ENCODE measurements around the gene DSCAM. TPM values are rescaled to one million over a fixed set of nuclear protein-coding genes. Genes with fewer than 3 reads are reported as not detected.

The DSCAM gene
- total and polyA plus RNA-seq, 2 experiments from 2014 or later, result not detected

DNA sequence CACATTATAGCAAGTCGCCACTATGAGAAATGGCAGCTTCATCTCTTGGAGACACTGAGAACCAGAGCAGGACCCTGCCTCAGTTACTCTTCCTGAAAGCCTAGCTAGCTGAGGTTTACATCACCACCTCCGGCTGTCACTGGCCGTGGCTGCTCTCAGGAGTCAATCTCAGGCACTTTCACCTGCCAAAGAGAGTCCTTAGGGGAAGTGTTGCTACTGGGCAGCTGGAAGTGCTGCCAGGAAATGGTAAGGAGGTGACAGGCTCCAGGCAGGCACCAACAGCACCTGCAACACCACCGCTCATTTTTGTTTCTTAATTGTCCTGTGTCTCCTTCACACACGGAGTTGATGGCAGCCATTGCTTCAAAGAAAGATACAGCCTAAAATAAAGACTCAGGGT, 92.5 kb downstream of the DSCAM start:
- DNase-seq, result no peak
- H3K27me3 ChIP-seq (replicated peaks; ENCODE audit: insufficient read depth), result no peaks in the 10 kb centered on the region
- no peak overlapping the region for H3K27ac ChIP-seq
- H3K4me1 ChIP-seq (ENCODE audit: insufficient read depth), result no peaks in the 10 kb centered on the region
- no peaks in the 10 kb centered on the region for H3K79me2 ChIP-seq (ENCODE audit: insufficient read depth)
- H3K36me3 ChIP-seq (ENCODE audit: low read depth), result no peaks in the 10 kb centered on the region
- H4K20me1 ChIP-seq (ENCODE audit: insufficient read depth), result no peaks in the 10 kb centered on the region
- H3K4me2 ChIP-seq (ENCODE audit: unreplicated experiment), result no peak overlapping the region
- H3K9me3 ChIP-seq (ENCODE audit: low read depth), result no peaks in the 10 kb centered on the region
- no peaks in the 10 kb centered on the region for H3K9me2 ChIP-seq (ENCODE audit: insufficient read depth)
- H3F3A ChIP-seq (ENCODE audit: insufficient read depth), result no peaks in the 10 kb centered on the region
- H3K4me3 ChIP-seq, result no peak overlapping the region
- TF ChIP-seq EZH2 (IDR thresholded peaks at IDR 0.05; ENCODE audit: insufficient read depth, poor library complexity, severe bottlenecking), result no peak
- no peak for TF ChIP-seq EZH2phosphoT487 (IDR thresholded peaks at IDR 0.05; ENCODE audit: insufficient read depth, low read depth)
- H3K9ac ChIP-seq, result no peak overlapping the region
- H2AFZ ChIP-seq, result no peak overlapping the region
- 38 to 39% methylated on average over 5 of the region's 5 CpGs for WGBS, 2 experiments (ENCODE audit: low coverage in 1 of 2, low lambda C conversion rate in 2 of 2, missing lambda C conversion rate in 2 of 2)
- in situ Hi-C loops (cut with MboI), result no loop called here

DNA sequence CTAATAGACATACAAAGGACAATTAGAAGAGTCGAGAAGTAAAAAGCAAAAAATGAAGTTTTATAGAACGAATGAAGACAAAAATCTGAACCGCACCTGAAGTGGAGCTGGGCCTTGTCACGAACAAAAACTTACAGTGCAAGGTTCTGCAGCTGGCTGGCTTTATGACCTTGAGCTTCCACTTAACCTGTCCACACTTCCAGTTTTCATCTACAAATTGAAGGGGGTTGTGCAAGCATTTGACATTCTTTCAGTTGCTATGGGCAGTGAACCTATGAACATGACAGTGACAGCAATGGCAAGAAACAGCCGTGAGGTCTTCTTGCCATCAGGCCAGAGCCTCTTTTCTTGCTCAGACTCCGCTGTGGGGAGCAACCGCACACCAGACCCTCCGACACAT, 93.2 kb downstream of the DSCAM start:
- Histone ChIP-seq H3K9ac (no peak overlapping the region), H3K27me3 (replicated peaks; ENCODE audit: insufficient read depth) (no peaks in the 10 kb centered on the region), H3K4me2 (ENCODE audit: unreplicated experiment) (no peak overlapping the region), H3K4me1 (ENCODE audit: insufficient read depth) (no peaks in the 10 kb centered on the region), H3F3A (ENCODE audit: insufficient read depth) (no peaks in the 10 kb centered on the region), H3K9me2 (ENCODE audit: insufficient read depth) (no peaks in the 10 kb centered on the region), H3K27ac (no peak overlapping the region), H3K79me2 (ENCODE audit: insufficient read depth) (no peaks in the 10 kb centered on the region), H2AFZ (no peak overlapping the region), H4K20me1 (ENCODE audit: insufficient read depth) (no peaks in the 10 kb centered on the region), H3K36me3 (ENCODE audit: low read depth) (no peaks in the 10 kb centered on the region), H3K9me3 (ENCODE audit: low read depth) (no peaks in the 10 kb centered on the region), H3K4me3 (no peak overlapping the region)
- WGBS, 2 experiments (ENCODE audit: low coverage in 1 of 2, low lambda C conversion rate in 2 of 2, missing lambda C conversion rate in 2 of 2), result 52% methylated on average over 8 of the region's 8 CpGs
- in situ Hi-C loops (cut with MboI), result no loop called here
- no peak for DNase-seq
- TF ChIP-seq EZH2 (IDR thresholded peaks at IDR 0.05; ENCODE audit: insufficient read depth, poor library complexity, severe bottlenecking), result no peak
- no peak for TF ChIP-seq EZH2phosphoT487 (IDR thresholded peaks at IDR 0.05; ENCODE audit: insufficient read depth, low read depth)

DNA sequence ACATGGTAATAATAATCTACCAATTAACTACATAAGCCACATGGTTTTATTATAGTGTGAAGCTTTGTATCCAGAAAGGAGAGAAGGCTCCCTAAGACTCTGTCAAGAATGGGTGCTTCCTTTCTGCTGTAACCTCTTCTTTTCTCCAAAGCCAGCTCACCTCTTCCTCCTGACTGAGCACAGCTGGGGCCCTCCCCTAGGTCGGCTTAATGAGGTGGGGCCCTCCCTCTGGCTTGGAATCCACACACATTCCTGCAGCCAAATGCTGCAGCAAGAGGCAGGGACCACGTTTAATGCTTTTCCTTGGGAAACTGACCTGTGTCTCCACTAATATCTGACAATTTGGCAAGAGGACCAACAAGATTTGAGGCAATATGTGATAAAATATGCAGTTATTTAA, 94.8 kb downstream of the DSCAM start:
- Histone ChIP-seq H3K36me3 (ENCODE audit: low read depth) (no peaks in the 10 kb centered on the region), H4K20me1 (ENCODE audit: insufficient read depth) (no peaks in the 10 kb centered on the region), H3K9ac (no peak overlapping the region), H3K27ac (no peak overlapping the region), H3K79me2 (ENCODE audit: insufficient read depth) (no peaks in the 10 kb centered on the region), H3K4me3 (no peak overlapping the region), H3K4me1 (ENCODE audit: insufficient read depth) (no peaks in the 10 kb centered on the region), H2AFZ (no peak overlapping the region), H3K27me3 (replicated peaks; ENCODE audit: insufficient read depth) (no peaks in the 10 kb centered on the region), H3K9me3 (ENCODE audit: low read depth) (no peaks in the 10 kb centered on the region), H3K9me2 (ENCODE audit: insufficient read depth) (no peaks in the 10 kb centered on the region), H3F3A (ENCODE audit: insufficient read depth) (no peaks in the 10 kb centered on the region), H3K4me2 (ENCODE audit: unreplicated experiment) (no peak overlapping the region)
- 0% methylated on average over 2 of the region's 2 CpGs for WGBS, 2 experiments (ENCODE audit: low coverage in 1 of 2, low lambda C conversion rate in 2 of 2, missing lambda C conversion rate in 2 of 2)
- in situ Hi-C loops (cut with MboI), result no loop called here
- no peak for TF ChIP-seq EZH2phosphoT487 (IDR thresholded peaks at IDR 0.05; ENCODE audit: insufficient read depth, low read depth)
- TF ChIP-seq EZH2 (IDR thresholded peaks at IDR 0.05; ENCODE audit: insufficient read depth, poor library complexity, severe bottlenecking), result no peak
- DNase-seq, result no peak

DNA sequence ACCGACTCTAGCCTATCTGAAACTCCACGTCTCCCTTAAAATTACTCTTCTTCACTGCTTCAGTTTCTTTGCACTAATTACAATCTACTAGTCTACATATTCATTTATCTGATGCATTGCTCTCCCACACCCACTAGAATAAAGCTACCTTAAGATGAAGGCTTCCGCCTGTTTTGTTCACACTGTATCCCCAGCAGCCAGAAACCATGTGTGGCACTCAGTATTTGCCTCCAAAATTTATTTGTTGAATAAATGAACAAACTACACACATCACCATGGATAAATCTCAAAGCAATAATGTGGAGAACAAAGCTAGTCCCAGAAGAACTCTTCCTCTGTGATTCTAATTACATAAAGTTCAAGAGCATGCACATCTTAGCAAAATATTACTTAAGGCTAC, 95.7 kb downstream of the DSCAM start:
- WGBS, 2 experiments (ENCODE audit: low coverage in 1 of 2, low lambda C conversion rate in 2 of 2, missing lambda C conversion rate in 2 of 2), result 52 to 53% methylated on average over 3 of the region's 3 CpGs
- H3K9me3 ChIP-seq (ENCODE audit: low read depth), result no peaks in the 10 kb centered on the region
- DNase-seq, result no peak

DNA sequence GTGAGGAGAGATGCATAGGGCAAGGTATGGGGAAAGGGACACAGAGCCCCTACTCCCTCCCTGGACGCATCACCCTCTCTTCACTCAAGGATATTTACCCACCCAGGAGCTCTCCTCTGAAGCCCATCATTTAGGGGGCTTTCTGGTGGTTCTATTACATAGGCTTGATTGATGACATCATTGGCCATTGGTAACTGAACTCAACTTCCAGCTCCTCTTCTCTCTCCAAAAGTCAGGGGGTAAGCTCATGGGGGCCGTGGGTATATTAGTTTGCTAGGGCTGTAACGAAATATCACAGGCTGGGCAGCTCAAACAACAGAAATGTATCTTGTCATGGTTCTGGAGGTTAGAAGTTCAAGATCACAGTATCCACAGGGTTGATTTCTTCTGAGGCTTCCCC, 110.8 kb downstream of the DSCAM start:
- 1 to 4% methylated on average over 3 of the region's 3 CpGs for WGBS, 2 experiments (ENCODE audit: low coverage in 1 of 2, low lambda C conversion rate in 2 of 2, missing lambda C conversion rate in 2 of 2)
- in situ Hi-C loops (cut with MboI), result no loop called here
- H3K9ac ChIP-seq, result no peak overlapping the region
- H4K20me1 ChIP-seq (ENCODE audit: insufficient read depth), result no peaks in the 10 kb centered on the region
- no peaks in the 10 kb centered on the region for H3K4me1 ChIP-seq (ENCODE audit: insufficient read depth)
- no peaks in the 10 kb centered on the region for H3K9me3 ChIP-seq (ENCODE audit: low read depth)
- TF ChIP-seq EZH2phosphoT487 (IDR thresholded peaks at IDR 0.05; ENCODE audit: insufficient read depth, low read depth) (no peak), EZH2 (IDR thresholded peaks at IDR 0.05; ENCODE audit: insufficient read depth, poor library complexity, severe bottlenecking) (no peak)
- H3K27me3 ChIP-seq (replicated peaks; ENCODE audit: insufficient read depth), result no peaks in the 10 kb centered on the region
- no peaks in the 10 kb centered on the region for H3K36me3 ChIP-seq (ENCODE audit: low read depth)
- no peak overlapping the region for H3K4me2 ChIP-seq (ENCODE audit: unreplicated experiment)
- no peaks in the 10 kb centered on the region for H3K79me2 ChIP-seq (ENCODE audit: insufficient read depth)
- H3F3A ChIP-seq (ENCODE audit: insufficient read depth), result no peaks in the 10 kb centered on the region
- no peaks in the 10 kb centered on the region for H3K9me2 ChIP-seq (ENCODE audit: insufficient read depth)
- no peak for DNase-seq
- no peak overlapping the region for H3K4me3 ChIP-seq
- H3K27ac ChIP-seq, result no peak overlapping the region
- no peak overlapping the region for H2AFZ ChIP-seq

More for the DNA sequence above, 95.7 kb downstream of the DSCAM start:
- H3K4me3 ChIP-seq, result no peak overlapping the region
- no peak overlapping the region for H3K9ac ChIP-seq
- H3K27ac ChIP-seq, result no peak overlapping the region
- H3K9me2 ChIP-seq (ENCODE audit: insufficient read depth), result no peaks in the 10 kb centered on the region
- H3K4me1 ChIP-seq (ENCODE audit: insufficient read depth), result no peaks in the 10 kb centered on the region
- H3F3A ChIP-seq (ENCODE audit: insufficient read depth), result no peaks in the 10 kb centered on the region
- H3K4me2 ChIP-seq (ENCODE audit: unreplicated experiment), result no peak overlapping the region
- no peaks in the 10 kb centered on the region for H4K20me1 ChIP-seq (ENCODE audit: insufficient read depth)
- no peaks in the 10 kb centered on the region for H3K79me2 ChIP-seq (ENCODE audit: insufficient read depth)
- H2AFZ ChIP-seq, result no peak overlapping the region
- TF ChIP-seq EZH2 (IDR thresholded peaks at IDR 0.05; ENCODE audit: insufficient read depth, poor library complexity, severe bottlenecking) (no peak), EZH2phosphoT487 (IDR thresholded peaks at IDR 0.05; ENCODE audit: insufficient read depth, low read depth) (no peak)
- in situ Hi-C loops (cut with MboI), result no loop called here
- H3K36me3 ChIP-seq (ENCODE audit: low read depth), result no peaks in the 10 kb centered on the region
- H3K27me3 ChIP-seq (replicated peaks; ENCODE audit: insufficient read depth), result no peaks in the 10 kb centered on the region
